GM12872 (cell line): Measurements from ENCODE around the gene DNM3.

ENCODE experiments used
- TF ChIP-seq, protein P1 (sequence below): IDR thresholded peaks from 3 replicates; pipeline ENCODE4 v1.5.1; 2011; ENCODE audit warnings: low read depth, mild to moderate bottlenecking, low read length, moderate library complexity; ENCODE audit not compliant: insufficient read depth

DNM3 gene

DNA sequence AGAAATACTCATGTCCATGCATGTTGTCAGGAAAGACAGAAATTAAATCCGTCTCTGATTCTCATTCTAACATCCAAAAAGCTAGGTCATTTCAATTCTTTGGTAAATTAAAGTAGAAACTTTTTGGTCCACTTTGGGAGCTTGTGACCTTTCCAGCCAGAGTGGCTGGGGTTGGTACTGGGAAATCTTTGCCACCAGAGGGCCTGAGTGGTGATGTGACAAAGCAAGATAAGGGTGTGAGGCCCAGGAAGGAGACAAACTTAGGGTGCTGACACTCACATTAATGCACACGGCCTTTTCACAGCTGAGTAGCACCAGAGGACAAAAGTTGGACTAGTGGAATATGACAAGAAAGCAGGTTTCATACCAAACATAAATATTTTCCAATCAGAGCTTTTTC is 144.3 kb downstream of the DNM3 start:
- TF ChIP-seq, protein P1, sequence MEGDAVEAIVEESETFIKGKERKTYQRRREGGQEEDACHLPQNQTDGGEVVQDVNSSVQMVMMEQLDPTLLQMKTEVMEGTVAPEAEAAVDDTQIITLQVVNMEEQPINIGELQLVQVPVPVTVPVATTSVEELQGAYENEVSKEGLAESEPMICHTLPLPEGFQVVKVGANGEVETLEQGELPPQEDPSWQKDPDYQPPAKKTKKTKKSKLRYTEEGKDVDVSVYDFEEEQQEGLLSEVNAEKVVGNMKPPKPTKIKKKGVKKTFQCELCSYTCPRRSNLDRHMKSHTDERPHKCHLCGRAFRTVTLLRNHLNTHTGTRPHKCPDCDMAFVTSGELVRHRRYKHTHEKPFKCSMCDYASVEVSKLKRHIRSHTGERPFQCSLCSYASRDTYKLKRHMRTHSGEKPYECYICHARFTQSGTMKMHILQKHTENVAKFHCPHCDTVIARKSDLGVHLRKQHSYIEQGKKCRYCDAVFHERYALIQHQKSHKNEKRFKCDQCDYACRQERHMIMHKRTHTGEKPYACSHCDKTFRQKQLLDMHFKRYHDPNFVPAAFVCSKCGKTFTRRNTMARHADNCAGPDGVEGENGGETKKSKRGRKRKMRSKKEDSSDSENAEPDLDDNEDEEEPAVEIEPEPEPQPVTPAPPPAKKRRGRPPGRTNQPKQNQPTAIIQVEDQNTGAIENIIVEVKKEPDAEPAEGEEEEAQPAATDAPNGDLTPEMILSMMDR = peak; percentile 30; the same call in 2 of the 3 replicates

DNA sequence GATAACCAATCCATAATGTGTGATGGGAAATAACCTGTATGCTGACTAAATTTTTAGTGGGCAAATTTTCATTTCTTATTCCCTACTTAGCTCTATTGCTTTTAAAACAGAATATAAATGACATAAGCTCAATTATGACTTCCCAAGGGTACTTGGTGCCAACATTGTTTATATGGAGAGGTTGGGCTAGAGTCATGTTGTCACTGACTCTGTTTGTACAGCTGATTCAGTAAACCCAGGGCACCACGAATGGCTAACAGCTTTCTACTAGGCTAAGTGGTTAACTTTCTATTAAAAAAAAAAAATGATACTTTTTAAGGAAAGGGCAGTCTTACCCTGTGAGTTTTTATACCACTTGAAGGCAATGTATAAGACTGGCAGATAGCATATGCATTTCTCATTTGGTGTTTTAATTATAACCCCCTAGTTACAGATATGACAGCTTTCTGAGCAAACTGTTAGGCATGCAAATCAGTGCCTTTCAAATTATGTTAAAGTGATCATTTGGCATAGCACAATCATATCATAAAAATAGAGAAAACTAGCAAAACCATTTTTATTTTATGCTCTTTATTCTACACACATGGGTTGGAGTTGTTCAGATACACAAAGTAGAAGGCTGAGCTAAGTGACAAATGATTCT is 147.1 kb downstream of the DNM3 start:
- TF ChIP-seq, protein P1 = no peak

DNA sequence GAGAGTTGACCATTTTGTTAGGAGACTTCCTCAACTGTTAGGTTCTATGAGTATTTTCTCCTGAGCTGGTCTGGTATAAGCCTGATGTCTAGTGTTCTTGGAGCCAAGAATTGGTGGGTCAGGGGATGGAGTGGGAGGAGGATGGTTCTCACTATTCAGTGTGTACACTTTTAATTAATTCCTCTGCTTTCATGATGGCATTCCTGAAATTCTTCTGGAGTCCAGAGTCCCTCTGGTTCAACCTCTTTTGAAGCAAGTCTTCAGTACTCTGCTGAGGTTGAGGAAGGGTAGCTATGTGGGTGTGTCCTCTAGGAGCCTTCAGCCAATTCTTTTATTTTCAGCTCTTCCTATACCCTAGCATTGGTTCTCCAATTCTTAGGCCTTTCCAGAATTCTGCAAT is 149.1 kb downstream of the DNM3 start:
- TF ChIP-seq, protein P1 = no peak

DNA sequence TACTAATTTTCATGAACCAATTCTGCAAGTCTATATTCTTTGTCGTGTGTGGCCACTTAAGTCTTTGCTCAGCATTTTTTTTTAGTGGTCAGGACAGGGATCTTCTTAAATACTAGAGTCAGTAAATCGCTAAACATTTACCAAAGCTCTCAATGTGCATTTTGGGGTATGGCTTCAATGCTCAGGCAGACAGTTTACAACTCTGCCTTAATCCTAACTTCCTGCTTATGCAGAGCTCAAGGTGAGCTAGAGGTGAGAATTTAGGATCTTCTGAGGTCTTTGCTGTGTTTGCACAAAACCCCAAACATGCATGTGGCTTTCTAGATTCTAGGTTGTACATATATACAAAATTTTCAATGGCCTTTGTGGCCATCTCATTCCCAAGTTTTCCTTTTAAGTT is 153.0 kb downstream of the DNM3 start:
- TF ChIP-seq, protein P1 = no peak

GRCh38 chr1:171995573-171995972 is 154.3 kb downstream of the DNM3 start:
- TF ChIP-seq, protein P1 = no peak

GRCh38 chr1:171997936-171998335 is 156.6 kb downstream of the DNM3 start:
- TF ChIP-seq, protein P1 = no peak

DNA sequence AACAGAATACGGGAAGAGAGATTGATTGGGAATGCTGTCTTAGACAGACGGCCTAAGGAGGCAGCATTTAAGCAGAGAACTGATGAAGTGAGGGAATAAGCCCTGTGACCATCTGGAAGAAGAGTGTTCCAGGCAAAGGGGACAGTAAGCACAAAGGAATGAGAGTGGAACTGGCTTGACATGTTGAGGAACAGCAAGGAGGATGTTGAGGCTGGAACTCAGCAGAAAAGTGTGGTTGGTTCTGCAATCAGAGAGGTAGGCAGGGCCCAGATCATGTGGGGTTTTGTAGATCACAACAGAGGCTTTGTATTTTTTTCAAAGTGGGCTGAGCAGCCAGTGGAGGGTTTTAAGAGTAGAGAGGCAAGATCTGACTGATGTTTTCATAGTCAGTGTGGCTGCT is 157.4 kb downstream of the DNM3 start:
- TF ChIP-seq, protein P1 = no peak
